Activated T-helper 17 cell treated with anti-CD3 and anti-CD28 coated beads, Interleukin-2, amount 50 U/mL, for 72 hours (primary cell): ENCODE data around the gene MAST2. TPM values are rescaled to one million over a fixed set of nuclear protein-coding genes. Genes with fewer than 3 reads are reported as not detected.
"Not testable (repeated sequence)": the region's sequence is repeated elsewhere in the genome, so short reads cannot be mapped to it uniquely, and the experiment has no call there.

Source experiments
- ATAC-seq: fragments of 150-1000 bp; cut with Tn5 transposase; replicated peaks from 2 replicates; pipeline ENCODE4 v1.10.0; 2021; ENCODE audit warnings: mild to moderate bottlenecking, moderate library complexity
- H3K27ac Mint-ChIP-seq: one replicate; pipeline ENCODE4 v1.8.0; 2022; ENCODE audit warnings: mixed read lengths
- H3K27me3 Mint-ChIP-seq: one replicate; pipeline ENCODE4 v1.8.0; 2022; ENCODE audit warnings: mixed read lengths
- H3K36me3 Mint-ChIP-seq: one replicate; pipeline ENCODE4 v1.8.0; 2022; ENCODE audit warnings: low read depth, mild to moderate bottlenecking, mixed read lengths
- H3K4me1 Mint-ChIP-seq: one replicate; pipeline ENCODE4 v1.8.0; 2022; ENCODE audit warnings: mixed read lengths
- H3K4me3 Mint-ChIP-seq: one replicate; pipeline ENCODE4 v1.8.0; 2022; ENCODE audit warnings: mild to moderate bottlenecking, mixed read lengths
- H3K9me3 Mint-ChIP-seq: one replicate; pipeline ENCODE4 v1.8.0; 2022; ENCODE audit warnings: mixed read lengths
- total RNA-seq, 2 donors: library from RNA; stranded (reverse); gene quantifications; one replicate each; pipeline ENCODE4 v1.2.3, GENCODE V29; 2022

Gene MAST2
- total RNA-seq, 2 donors from 2014 or later: 24.4 to 29.8 TPM

- no peak for ATAC-seq
- Mint-ChIP-seq H3K4me3 (no peak overlapping the region), H3K4me1 (peaks cover 29% of the 10 kb centered on the region), H3K27ac (no peak overlapping the region), H3K9me3 (no peaks in the 10 kb centered on the region), H3K36me3 (no peaks in the 10 kb centered on the region), H3K27me3 (no peaks in the 10 kb centered on the region)
These were observed 2.5 kb upstream of the MAST2 start for GRCh38 chr1:45800899-45801298.

GRCh38 chr1:45802343-45803298, 791 bp upstream of the MAST2 start:
- Mint-ChIP-seq H3K36me3 (peaks cover 8% of the 10 kb centered on the region), H3K4me1 (peaks cover 29% of the 10 kb centered on the region), H3K9me3 (no peaks in the 10 kb centered on the region), H3K4me3 (peak overlapping the region; percentile 92), H3K27me3 (no peaks in the 10 kb centered on the region), H3K27ac (peak overlapping the region; percentile 46)
- ATAC-seq: peak; percentile 76

GRCh38 chr1:45803781-45804668, 613 bp downstream of the MAST2 start:
- H3K36me3 Mint-ChIP-seq, H3K27me3 Mint-ChIP-seq, H3K9me3 Mint-ChIP-seq: not testable (repeated sequence)
- peak overlapping the region; percentile 85 for H3K27ac Mint-ChIP-seq
- peaks cover 29% of the 10 kb centered on the region for H3K4me1 Mint-ChIP-seq
- peak; percentile 27 for ATAC-seq
- peak overlapping the region; percentile 92 for H3K4me3 Mint-ChIP-seq

- H3K27me3 Mint-ChIP-seq: no peaks in the 10 kb centered on the region
These were observed 1.2 kb downstream of the MAST2 start for GRCh38 chr1:45804669-45804969.

GRCh38 chr1:45806129-45806528, 2.7 kb downstream of the MAST2 start:
- no peak for ATAC-seq
- H3K27ac Mint-ChIP-seq: no peak overlapping the region

More at GRCh38 chr1:45804669-45804969, 1.2 kb downstream of the MAST2 start:
- Mint-ChIP-seq H3K9me3 (no peaks in the 10 kb centered on the region), H3K4me3 (peak overlapping the region; percentile 92), H3K27ac (peak overlapping the region; percentile 85), H3K36me3 (peaks cover 8% of the 10 kb centered on the region), H3K4me1 (peaks cover 29% of the 10 kb centered on the region)
- no peak for ATAC-seq

GRCh38 chr1:45809761-45810160, 6.3 kb downstream of the MAST2 start:
- Mint-ChIP-seq H3K27ac (no peak overlapping the region), H3K27me3 (no peaks in the 10 kb centered on the region), H3K9me3 (no peaks in the 10 kb centered on the region), H3K4me1 (peaks cover 14% of the 10 kb centered on the region), H3K36me3 (peaks cover 19% of the 10 kb centered on the region), H3K4me3 (no peak overlapping the region)
- peak; percentile 24 for ATAC-seq

More at GRCh38 chr1:45806129-45806528, 2.7 kb downstream of the MAST2 start:
- peaks cover 34% of the 10 kb centered on the region for H3K4me1 Mint-ChIP-seq
- peaks cover 8% of the 10 kb centered on the region for H3K36me3 Mint-ChIP-seq
- H3K9me3 Mint-ChIP-seq: no peaks in the 10 kb centered on the region
- H3K4me3 Mint-ChIP-seq: no peak overlapping the region
- no peaks in the 10 kb centered on the region for H3K27me3 Mint-ChIP-seq

- Mint-ChIP-seq H3K4me1 (peaks cover 9% of the 10 kb centered on the region), H3K9me3 (no peaks in the 10 kb centered on the region), H3K27me3 (no peaks in the 10 kb centered on the region), H3K4me3 (no peak overlapping the region), H3K36me3 (peaks cover 11% of the 10 kb centered on the region), H3K27ac (no peak overlapping the region)
- no peak for ATAC-seq
These were observed 11.4 kb downstream of the MAST2 start for GRCh38 chr1:45814776-45815175.

- peaks cover 5% of the 10 kb centered on the region for H3K4me1 Mint-ChIP-seq
- no peaks in the 10 kb centered on the region for H3K9me3 Mint-ChIP-seq
- H3K27me3 Mint-ChIP-seq: no peaks in the 10 kb centered on the region
- H3K27ac Mint-ChIP-seq: peak overlapping the region; percentile 9
- H3K4me3 Mint-ChIP-seq: no peak overlapping the region
- no peak for ATAC-seq
- peaks cover 11% of the 10 kb centered on the region for H3K36me3 Mint-ChIP-seq
These were observed 12.5 kb downstream of the MAST2 start for GRCh38 chr1:45815667-45816458.

GRCh38 chr1:45820173-45820572, 16.8 kb downstream of the MAST2 start:
- Mint-ChIP-seq H3K36me3 (peaks cover 13% of the 10 kb centered on the region), H3K9me3 (no peaks in the 10 kb centered on the region), H3K4me1 (peaks cover 10% of the 10 kb centered on the region), H3K27ac (no peak overlapping the region), H3K27me3 (no peaks in the 10 kb centered on the region), H3K4me3 (no peak overlapping the region)
- ATAC-seq: no peak

- Mint-ChIP-seq H3K36me3 (peaks cover 20% of the 10 kb centered on the region), H3K4me3 (no peak overlapping the region), H3K27me3 (no peaks in the 10 kb centered on the region), H3K4me1 (peaks cover 10% of the 10 kb centered on the region), H3K27ac (no peak overlapping the region), H3K9me3 (no peaks in the 10 kb centered on the region)
- no peak for ATAC-seq
These were observed 17.4 kb downstream of the MAST2 start for GRCh38 chr1:45820788-45821187.

GRCh38 chr1:45822644-45823043, 19.2 kb downstream of the MAST2 start:
- H3K36me3 Mint-ChIP-seq: peaks cover 35% of the 10 kb centered on the region
- no peaks in the 10 kb centered on the region for H3K9me3 Mint-ChIP-seq
- ATAC-seq: no peak
- peaks cover 10% of the 10 kb centered on the region for H3K4me1 Mint-ChIP-seq
- H3K27me3 Mint-ChIP-seq: no peaks in the 10 kb centered on the region
- no peak overlapping the region for H3K4me3 Mint-ChIP-seq
- no peak overlapping the region for H3K27ac Mint-ChIP-seq

- no peaks in the 10 kb centered on the region for H3K9me3 Mint-ChIP-seq
- no peaks in the 10 kb centered on the region for H3K27me3 Mint-ChIP-seq
- H3K4me3 Mint-ChIP-seq: no peak overlapping the region
- ATAC-seq: no peak
- peaks cover 8% of the 10 kb centered on the region for H3K4me1 Mint-ChIP-seq
- no peak overlapping the region for H3K27ac Mint-ChIP-seq
- H3K36me3 Mint-ChIP-seq: peaks cover 53% of the 10 kb centered on the region
These were observed 21.2 kb downstream of the MAST2 start for GRCh38 chr1:45824607-45825006.

- Mint-ChIP-seq H3K4me1 (peaks cover 5% of the 10 kb centered on the region), H3K27me3 (no peaks in the 10 kb centered on the region), H3K27ac (no peak overlapping the region), H3K4me3 (no peak overlapping the region), H3K36me3 (peaks cover 74% of the 10 kb centered on the region), H3K9me3 (no peaks in the 10 kb centered on the region)
- no peak for ATAC-seq
These were observed 23.8 kb downstream of the MAST2 start for GRCh38 chr1:45827256-45827655.

- ATAC-seq: no peak
- H3K4me3 Mint-ChIP-seq: no peak overlapping the region
- no peak overlapping the region for H3K27ac Mint-ChIP-seq
- H3K27me3 Mint-ChIP-seq: no peaks in the 10 kb centered on the region
- peaks cover 81% of the 10 kb centered on the region for H3K36me3 Mint-ChIP-seq
- no peaks in the 10 kb centered on the region for H3K9me3 Mint-ChIP-seq
- H3K4me1 Mint-ChIP-seq: no peaks in the 10 kb centered on the region
These were observed 25.4 kb downstream of the MAST2 start for GRCh38 chr1:45828841-45829240.
